ENCODE data around the gene CIAO1. TPM values are rescaled to one million over a fixed set of nuclear protein-coding genes. Genes with fewer than 3 reads are reported as not detected.
"Not testable (repeated sequence)": the region's sequence is repeated elsewhere in the genome, so short reads cannot be mapped to it uniquely, and the experiment has no call there.

The CIAO1 gene
- total RNA-seq, 1 donor from 2014 or later, result 43.2 TPM

DNA sequence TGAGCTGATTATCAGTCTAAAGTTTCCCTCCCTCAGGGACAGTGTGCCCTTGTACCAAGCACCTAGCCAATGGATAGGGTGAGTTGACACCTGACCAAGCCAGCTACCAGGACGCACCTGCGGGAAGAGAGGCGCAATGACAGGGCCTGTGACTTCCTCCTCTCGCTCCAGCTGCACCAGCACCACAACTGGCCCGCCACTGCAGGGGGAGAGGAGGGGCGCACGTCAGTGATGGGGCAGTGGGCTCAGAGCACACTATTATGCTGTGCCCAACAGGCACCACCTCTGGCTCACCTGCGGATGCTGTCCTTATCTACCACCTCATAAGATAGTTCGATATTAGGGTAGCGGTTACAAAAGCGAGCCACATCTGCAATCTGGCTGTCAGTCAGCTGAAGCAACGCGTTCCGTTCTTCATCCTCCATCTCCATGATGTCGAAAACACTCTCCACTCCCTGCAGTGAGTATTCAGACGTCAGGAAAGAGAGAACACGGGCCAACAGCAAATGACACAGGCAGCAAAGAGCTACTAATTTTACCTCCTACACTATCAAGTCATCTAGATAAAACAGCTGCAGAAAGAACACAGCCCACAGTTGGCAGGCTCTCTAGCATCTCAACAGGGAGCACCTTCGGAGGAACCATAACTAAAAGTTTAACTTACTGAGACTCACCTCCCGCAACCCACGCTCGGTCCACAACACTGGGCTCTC, 10.9 kb downstream of the CIAO1 start:
- no peak for ATAC-seq

GRCh38 chr2:96287273-96287856, 21.3 kb downstream of the CIAO1 start:
- no peak for ATAC-seq

DNA sequence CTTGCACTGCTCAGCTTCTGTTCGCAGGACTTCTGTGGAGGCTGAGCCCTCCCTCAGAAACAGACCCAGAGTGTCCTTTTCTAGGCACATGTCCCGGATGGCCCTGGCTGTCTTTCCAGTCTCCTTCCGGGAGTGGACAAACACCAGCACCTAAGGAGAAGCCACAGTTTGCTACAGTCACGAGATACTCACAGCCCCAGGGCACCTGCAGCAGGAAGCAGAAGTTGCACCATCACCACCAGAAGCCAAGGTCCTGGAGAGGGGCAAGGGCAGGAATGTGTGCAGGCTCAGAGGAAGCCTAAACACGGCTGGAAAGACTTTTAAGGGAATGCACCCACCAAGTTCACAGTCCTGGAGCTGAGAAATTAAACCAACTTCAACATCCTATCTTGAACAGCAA, 25.7 kb downstream of the CIAO1 start:
- no peak for ATAC-seq

- not testable (repeated sequence) for ATAC-seq
Measured at GRCh38 chr2:96294271-96294670, 28.2 kb downstream of the CIAO1 start.

DNA sequence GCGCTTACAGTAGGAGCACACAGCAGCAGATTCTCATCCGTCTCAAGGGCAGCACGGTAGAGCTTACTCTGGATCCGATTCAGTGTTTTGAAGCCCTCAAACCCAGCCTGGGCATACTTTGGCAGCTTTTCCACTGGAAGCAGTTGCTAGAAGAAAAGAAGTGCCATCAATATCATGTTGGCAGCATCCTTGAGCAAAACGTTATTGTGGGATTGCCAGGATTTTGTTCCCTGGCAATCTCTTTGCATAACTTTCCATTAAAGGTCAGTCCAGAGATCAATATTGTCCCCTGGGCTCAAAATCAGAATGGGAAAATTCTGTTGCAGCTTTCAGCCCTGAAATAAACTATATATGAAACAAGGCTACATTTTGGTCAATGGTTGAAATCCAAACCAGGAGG, 30.9 kb downstream of the CIAO1 start:
- no peak for ATAC-seq

- no peak for ATAC-seq
Measured at GRCh38 chr2:96301865-96302264, 35.8 kb downstream of the CIAO1 start.

DNA sequence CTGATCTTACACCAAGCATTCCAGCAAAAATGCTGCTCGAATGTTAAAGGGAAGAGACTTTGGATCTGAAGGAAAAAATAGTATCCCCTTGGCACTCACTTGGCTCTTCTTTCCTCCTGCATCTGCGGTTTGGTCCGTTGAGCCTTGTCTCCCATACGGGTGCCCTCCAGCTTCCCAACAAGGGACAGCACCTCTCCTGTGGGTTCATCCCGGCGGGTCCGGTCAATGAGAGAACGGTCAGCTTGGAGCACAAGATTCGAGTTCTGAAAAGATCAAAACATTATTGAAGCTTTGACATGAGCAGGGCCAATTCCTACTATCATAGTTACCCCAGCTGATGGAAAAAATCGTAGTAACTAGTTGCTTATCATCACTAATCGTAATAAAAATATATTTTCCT, 38.6 kb downstream of the CIAO1 start:
- no peak for ATAC-seq

- peak; percentile 99 for ATAC-seq
Measured at GRCh38 chr2:96305091-96305978, 39.3 kb downstream of the CIAO1 start, which contains the start of gene SNRNP200. TSS of gene SNRNP200 (minus strand) at chr2:96305546. CDS start at chr2:96305437, 109 bp downstream.

DNA sequence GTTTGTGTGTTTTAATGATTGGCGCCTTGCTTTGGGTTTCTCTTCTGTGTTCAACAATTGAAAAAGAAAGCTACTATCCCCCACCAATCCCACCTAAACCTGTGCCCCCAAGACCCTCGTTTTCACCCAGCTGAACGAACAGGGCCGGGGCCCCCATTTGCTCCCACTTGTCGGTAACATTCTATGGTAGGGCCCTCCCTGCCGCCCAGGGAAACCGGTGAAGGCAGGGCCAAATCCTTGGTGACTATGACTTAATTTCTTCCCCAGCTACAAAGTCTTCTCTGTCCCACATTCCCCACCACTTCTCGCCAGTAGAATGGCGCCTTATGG, 39.9 kb downstream of the CIAO1 start:
- peak; percentile 4 for ATAC-seq

DNA sequence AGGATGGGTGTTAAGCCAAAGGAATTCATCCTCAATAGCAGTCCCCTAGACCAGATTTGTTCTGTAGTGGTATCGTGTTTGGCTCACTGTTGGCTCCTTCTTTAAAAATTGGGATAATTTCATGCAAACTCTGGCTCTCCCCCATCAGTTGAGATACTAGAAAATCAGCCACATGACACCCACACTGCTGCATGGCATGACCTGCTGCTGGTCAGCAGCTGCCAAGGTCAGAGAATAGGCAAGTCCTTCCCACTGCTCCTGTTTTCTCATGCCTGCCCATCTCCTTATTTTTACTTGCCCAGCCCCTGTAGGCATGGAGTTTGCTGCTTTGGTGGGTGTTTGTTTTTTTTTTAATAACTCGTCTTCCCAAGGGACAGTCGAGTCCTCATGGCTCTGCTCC, 40.3 kb downstream of the CIAO1 start:
- ATAC-seq, result no peak

DNA sequence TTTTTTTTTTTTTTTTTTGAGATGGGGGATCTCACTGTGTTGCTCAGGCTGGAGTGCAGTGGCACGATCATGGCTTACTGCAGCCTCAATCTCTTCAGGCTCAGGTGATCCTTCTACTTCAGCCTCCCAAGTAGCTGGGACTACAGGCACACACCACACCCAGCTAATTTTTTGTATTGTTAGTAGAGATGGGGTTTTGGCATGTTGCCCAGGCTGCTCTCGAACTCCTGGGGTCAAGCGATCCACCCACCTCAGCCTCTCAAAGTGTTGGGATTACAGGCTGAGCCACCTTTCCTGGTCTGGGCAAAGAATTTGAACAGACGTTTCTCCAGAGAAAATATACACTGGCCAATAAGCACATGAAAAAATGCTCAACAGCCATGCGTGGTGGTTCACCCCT, 42.2 kb downstream of the CIAO1 start:
- no peak for ATAC-seq

DNA sequence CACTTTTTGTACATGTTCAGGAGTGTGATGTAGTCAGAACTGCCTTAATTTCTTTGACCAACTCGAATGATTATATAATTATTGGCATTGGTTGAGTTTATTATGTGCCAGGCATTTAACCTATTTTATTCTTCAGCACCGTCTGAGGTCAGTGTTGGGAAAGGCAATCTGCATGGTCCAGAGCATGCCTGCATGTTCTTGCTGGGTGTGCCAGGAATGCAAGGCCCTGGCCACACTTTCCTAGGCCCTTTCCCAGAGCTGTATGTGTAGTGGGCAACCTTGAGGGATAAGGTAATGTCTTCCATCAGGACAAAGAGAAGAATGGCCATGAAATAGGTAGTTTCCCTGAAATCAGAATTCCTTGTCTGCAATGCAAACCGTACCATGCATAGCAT, 49.0 kb downstream of the CIAO1 start:
- ATAC-seq, result no peak

GRCh38 chr2:96315400-96316071, 49.5 kb downstream of the CIAO1 start:
- no peak for ATAC-seq

DNA sequence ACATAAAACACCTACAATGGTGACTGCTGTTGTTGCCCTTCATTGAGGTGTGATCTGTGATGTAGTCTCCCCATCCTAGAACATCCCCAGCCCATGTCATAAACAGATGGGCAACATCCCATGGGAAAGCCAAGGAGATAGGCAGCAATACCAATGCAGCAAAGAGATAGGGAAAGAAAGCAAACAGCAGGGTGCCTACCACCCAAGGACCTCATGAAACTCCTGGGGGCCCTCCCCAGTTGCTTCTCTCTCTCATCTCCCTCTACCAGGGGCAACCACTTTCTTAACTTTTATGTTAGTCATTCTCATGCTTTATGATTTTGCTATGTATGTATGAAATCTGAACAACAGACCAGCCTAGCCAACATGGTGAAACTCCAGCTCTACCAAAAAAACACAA, 51.0 kb downstream of the CIAO1 start:
- ATAC-seq, result no peak

DNA sequence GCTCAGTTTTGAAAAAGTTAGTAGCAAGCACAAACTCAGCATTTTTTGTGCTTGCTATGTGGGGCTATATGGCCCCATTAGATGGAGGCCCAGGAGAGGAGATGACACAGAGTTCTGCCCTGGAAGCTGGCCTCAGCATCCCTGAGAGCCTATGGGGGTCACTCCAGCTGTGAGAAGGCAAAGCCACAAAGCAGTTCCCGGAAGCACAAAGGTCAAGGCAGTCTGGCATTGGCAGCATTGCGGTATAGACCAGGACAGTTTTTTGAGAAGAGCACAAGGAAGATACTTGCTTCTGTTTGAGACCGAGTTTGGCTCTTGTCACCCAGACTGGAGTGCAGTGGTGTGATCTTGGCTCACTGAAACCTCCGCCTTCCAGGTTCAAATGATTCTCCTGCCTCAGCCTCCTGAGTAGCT, 51.6 kb downstream of the CIAO1 start:
- no peak for ATAC-seq

- no peak for ATAC-seq
Measured at GRCh38 chr2:96318723-96319122, 52.7 kb downstream of the CIAO1 start.

GRCh38 chr2:96319396-96319795, 53.4 kb downstream of the CIAO1 start:
- ATAC-seq, result no peak

DNA sequence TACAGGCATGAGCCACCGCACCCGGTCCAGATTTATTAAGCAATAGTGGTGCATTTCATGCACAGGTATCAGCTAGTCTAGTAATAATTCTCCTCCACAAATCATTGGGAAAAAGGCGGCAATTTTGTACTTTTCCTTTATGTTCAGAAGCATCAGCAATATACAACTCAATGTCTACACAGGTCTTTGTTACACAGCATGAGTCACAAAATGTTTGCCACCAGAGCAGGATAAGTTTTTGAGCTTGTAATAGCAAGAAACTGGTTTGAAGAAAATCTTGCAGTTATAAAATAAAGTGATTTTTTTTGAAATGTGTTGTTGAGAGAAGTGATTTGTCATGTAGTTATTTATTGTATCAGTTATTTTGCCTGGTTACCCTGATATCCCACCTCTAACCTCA, 54.3 kb downstream of the CIAO1 start:
- peak; percentile 10 for ATAC-seq

GRCh38 chr2:96320728-96321622, 55.0 kb downstream of the CIAO1 start:
- ATAC-seq, result peak; percentile 19

Measured in esophagus mucosa (tissue), 1 donor.